GM19395 (cell line): ENCODE data around the gene JAKMIP1.

ENCODE experiments used
- ATAC-seq: cut with Tn5 transposase; IDR thresholded peaks from one replicate; pipeline ENCODE4 v1.9.1; 2021; ENCODE audit warnings: mild to moderate bottlenecking, moderate library complexity; ENCODE audit not compliant: unreplicated experiment

JAKMIP1 gene

DNA sequence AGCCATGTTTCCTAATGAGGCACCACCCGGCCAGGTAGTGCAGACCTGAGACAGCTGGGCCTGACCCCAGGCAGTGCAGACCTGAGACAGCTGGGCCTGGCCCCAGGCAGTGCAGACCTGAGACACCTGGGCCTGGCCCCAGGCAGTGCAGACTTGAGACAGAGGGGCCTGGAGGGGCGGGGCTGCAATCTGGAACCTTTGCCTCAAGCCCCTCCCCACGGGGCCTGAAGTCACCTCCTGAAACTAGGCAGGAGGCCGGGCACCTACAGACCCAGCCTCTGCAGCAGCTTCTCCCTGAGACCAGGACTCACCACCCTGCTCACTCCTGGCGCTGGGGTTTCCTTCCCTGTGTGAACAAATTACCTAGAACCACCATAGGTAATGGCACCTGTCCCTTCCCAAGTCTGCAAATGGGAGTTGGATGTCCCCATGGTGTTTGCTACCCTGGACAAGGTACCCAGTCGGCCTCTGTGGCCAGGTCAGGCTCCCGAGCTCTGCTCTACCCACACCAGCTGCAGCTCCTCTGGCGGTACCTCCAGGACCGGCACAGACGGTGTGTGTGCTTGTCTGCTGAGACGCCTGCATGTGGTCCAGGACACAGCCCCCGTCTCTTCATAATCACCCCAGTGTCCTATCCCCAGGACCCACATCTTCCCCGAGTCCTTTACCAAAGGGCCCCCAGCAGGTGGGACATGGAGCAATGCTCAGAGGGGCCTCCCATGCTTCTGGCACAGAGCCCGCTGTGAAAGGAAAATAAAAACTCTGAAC, 129.0 kb downstream of the JAKMIP1 start:
- ATAC-seq = no peak

DNA sequence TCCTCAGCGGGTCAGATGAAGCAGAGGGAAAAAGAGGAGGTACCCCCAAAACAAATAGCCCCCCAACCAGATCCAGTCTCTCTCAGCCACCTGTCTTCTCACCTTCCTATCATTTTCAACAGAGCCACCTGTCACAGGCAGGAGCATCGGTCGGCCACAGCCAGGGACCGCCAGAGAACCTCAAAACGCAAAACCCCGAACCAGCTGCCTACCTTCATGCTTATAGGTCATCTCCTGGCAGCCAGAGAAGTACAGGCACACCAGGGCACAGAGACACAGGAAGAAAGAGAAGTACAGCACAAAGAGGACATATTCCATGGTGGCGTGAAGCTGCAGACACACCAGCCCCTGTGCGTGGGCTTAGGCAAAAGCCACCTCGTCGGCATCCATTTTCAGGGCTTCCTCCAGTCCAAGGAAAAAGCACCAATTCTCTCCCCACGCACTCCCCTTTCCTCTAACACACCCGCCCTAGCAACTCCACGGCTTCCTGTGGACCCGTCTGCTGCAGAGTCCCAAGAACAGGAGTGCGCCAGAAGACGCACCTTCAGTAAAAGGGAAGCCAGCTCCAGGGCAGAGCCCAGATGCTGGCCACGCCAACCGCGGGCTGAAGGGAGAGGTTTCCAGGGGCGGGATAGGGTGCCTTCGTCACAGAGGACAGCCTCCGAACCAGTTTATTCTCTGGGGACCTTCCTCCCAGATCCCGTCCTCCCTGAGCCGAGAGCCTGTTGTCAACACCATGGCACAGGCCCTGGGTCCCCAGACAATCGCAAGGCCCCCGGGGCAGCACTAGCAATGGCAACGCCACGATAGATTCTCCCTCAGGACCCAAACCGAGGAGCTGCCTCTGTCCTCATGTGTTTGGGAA, 130.3 kb downstream of the JAKMIP1 start:
- no peak for ATAC-seq

DNA sequence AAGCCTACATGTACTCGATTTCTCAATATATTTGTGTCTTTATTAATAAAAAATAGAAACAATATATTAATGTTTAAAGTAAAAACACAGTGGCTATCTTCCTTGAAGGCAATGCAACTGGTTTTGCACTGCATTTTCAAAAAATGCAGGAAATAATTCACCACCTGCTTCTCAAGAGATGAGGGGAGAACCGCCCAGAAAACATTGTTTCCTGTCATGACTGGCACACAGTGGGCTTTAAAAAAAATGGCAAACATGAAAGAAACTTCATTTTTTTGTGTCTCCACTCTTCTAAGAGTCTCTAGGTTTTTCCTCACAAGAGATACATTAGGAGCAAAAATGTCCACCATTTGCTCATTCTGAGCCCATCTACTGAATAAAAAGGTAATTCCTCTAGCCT, 131.4 kb downstream of the JAKMIP1 start:
- no peak for ATAC-seq

DNA sequence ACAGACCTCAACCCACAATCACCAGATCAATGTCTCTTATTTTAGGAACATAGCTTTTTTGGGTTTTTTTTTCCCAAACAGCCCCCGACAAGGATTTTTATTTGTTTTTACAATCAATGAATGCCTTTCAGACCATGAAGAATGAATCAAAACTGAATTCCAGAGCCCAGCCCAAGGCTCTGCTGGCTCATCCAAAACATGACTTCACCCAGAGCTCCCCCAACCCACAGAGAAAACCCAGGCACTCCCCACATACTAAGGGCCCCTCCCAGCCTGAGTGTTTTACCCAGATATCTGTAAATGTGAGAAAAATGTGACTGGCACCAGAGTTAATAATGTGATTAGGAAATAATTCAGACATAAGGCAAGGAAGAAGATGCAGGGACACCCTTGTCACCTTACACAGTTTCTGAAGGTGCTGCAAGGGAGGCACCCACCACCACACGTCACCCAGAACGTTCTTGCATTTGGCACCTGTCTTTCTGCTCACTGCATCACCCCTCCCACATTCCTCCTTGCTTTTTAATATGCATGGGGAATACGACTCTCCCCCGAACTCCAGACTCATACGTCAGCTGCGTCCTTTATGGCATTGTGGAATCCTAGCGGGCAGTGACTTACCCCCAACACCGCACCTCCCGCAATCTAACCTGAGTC, 134.3 kb downstream of the JAKMIP1 start:
- ATAC-seq = no peak

DNA sequence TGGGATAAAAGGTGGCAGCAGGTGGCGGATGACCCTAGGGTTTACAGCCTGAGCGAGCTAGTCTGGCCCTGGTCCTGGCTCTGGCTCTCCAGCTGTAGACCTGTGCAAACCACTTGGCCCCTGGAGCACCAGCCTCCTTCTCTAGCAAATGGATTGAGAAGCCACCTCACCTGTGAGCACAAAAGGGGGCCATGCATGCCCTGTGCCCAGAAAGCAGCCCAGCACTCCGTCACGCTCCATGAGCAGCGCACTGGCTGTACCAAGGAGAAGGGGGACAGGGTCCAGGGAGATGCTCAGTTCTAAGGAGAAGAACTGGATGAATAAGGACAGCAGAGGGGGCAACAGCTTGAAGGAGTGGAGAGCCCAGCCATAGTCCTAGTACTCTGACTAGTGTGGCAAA, 135.2 kb downstream of the JAKMIP1 start:
- ATAC-seq = no peak

GRCh38 chr4:6064383-6064782, 136.0 kb downstream of the JAKMIP1 start:
- ATAC-seq = no peak

GRCh38 chr4:6063684-6064083, 136.7 kb downstream of the JAKMIP1 start:
- ATAC-seq = no peak

GRCh38 chr4:6062133-6062532, 138.2 kb downstream of the JAKMIP1 start:
- ATAC-seq = no peak

DNA sequence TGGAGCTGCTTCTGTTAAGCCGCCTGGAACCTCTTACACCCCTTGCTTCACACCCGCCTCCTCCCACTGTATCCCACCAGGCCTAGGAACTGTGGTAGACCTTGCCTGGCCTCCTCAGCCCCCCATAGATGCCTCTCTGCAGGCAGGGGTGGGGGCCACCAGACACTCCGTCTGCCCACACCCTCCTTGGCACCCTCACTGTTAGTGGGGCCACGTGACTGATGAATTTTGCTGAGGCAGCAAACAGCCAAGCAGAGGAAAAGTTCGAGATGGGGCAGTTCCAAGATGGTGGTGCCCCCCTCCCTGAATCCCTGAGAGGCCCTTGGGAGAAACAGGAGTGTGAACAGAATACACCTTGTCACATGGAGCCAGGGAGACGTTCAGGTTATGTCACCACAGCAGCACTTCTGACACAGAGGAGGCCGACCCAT, 141.0 kb downstream of the JAKMIP1 start:
- ATAC-seq = no peak

DNA sequence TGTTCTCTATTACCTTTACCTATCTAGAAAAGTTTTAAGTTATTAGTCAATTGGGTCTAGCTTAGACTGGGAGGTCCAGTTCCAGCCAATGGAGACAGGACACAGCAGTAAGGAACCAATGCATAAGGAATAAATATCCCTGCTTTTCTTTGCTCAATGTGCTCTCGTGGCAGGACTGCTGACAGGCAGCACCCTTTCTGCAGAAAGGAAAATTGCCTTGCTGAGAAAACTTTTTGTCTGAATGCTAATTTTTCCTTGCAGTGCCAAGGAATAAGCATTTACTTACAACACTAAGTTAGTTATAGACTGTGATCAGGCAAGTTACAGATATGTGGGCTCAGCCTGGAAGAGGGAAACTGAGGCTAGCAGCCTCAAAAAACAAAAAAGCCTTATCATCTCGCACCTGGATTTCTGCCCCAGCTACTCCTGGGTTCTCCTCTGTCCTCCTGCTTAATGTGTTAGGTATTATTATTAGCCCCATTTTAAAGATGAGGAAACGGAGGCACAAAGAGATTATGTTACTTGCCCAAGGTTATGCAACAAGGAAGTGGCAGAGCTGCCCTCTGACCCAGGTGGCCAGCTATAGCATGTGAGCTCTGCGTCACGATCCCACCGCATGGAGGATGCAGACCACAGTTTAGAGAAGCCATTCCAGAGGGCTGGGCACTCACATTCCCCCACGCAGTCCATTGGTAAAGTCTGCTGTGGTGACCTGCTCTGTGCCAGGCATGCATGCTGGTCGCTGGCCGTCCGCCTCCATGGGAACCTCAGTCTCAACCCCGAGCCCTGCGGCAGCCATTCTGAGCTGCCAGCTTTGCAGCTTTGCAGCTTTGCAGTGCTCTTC, 141.6 kb downstream of the JAKMIP1 start:
- no peak for ATAC-seq

DNA sequence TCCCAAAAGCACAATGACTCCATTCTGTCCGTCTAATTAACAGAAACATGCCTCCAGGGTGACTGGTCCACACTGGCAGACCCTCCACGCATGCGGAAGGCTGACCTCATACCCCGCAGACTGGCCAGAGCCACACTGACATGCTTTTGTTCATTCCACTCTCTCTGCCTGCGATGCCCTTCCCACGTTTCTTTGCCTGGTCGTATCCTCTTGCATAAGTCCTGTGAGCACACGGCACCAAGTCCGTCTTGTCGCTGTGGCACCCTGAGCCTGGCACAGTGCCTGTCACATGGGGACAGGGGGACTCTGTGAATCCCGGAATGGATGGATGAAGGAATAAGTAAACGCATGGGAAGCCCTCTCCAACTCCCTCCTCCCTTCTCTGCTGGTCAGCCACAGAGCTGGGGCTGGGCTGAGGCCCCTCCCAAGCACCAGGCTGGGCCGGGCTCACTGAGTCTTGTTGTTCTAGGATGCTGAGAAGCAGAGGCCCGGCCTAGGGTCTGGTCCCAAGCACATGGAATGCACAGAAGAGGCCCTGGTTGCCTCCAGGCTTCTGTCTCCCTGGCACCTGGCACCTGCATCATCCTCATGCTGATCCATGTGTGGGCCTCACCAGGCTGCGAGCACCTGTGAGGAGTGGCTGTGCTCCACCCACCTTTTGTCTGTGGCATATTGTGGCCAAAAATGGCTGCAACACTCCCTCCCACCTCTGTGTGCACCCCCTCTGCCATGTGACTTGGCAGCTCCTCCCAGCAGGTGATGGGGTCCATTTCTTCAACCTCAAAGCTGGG, 143.2 kb downstream of the JAKMIP1 start:
- no peak for ATAC-seq

DNA sequence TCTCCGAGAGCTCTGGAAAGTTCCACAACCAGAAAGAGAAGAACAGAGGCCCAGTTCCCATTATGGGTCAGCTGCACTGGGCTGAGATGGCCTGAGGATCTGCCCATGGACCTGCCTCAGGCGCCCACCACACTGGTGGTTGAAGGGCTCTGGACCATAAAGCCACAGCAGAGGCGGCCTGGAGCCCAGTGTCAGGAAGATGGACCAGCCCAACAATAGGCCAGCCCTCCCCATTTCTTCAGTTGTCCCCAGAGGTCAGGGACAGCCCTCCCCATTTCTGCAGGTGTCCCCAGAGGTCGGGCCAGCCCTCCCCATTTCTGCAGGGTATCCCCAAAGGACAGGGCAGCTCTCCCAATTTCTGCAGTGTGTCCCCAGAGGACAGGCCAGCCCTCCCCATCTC, 144.9 kb downstream of the JAKMIP1 start:
- no peak for ATAC-seq

GRCh38 chr4:6055030-6055429, 145.3 kb downstream of the JAKMIP1 start:
- no peak for ATAC-seq

GRCh38 chr4:6054162-6054922, 146.0 kb downstream of the JAKMIP1 start:
- ATAC-seq = no peak

GRCh38 chr4:6052679-6053078, 147.7 kb downstream of the JAKMIP1 start:
- no peak for ATAC-seq

GRCh38 chr4:6050551-6050950, 149.8 kb downstream of the JAKMIP1 start:
- ATAC-seq = no peak

DNA sequence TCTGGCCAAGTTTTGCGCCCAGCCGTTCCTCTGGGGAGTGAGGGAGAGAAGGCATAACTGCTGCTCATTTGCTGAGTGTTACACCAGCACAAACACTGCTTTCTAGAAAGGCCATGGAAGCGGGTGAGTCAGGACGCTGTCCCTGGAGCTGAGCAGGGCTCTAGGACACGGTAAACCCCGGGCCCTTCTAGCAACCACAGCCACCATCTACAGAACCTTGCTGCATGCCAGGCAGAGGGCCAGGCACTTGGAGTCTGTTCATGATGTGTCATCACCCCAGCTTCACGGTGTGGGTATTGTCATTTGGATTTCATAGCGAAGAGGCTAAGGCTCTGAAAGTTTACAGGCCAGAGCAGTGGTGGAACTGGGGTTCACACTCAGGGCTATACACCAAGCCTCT, 150.4 kb downstream of the JAKMIP1 start:
- no peak for ATAC-seq

DNA sequence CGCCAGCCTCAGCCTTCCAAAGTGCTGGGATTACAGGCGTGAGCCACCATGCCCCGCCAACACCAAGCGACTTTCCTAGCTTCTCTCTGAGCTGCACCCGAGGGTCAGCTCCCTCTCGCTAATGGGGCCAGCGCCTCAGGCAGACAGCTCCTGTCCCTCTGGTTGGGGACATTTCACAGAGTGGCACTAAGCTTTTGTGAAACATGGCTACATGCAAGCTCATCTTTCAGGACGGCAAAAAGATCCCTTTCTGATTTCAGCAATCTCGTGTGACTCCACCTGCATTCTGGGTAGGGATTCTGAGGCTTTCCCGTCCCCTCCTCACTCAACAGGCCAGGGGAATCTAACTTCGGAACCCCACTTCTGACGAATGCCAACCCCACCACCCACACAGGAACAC, 151.1 kb downstream of the JAKMIP1 start:
- ATAC-seq = no peak

DNA sequence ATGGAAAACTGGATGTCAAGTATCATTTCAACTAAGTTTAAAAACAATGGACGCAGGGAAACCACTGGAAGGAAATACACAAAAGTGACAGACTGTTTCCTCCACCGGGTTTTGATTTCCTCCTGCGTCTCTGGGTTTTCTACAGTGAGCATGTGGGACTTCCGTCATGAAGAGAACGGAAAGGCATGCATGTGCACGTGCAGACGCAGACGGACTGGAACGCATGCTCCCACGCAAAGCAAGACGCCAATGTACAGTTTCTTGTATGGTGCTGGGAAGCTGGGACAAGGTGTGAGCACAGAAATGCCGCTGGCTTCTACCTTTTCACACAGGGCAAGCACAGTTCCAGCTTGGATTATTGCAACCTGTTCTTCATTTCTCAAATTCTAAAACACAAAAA, 151.8 kb downstream of the JAKMIP1 start:
- ATAC-seq = no peak
